ENCODE results near the gene FOXR2.

Gene FOXR2

GRCh38 chrX:55640854-55641253 lies 17.7 kb downstream of the FOXR2 start:
- Histone ChIP-seq H3K27me3 (ENCODE audit: control insufficient read depth, low read length) (no peaks in the 10 kb centered on the region), H3F3A (ENCODE audit: control insufficient read depth, insufficient read depth) (no peaks in the 10 kb centered on the region), H3K27ac (ENCODE audit: low read depth, low read length) (no peak overlapping the region), H3K36me3 (ENCODE audit: control insufficient read depth, low read length) (no peaks in the 10 kb centered on the region), H4K20me1 (ENCODE audit: control insufficient read depth, insufficient read depth, low read depth, low read length) (no peaks in the 10 kb centered on the region), H3K4me3 (ENCODE audit: low read length) (no peak overlapping the region), H3K79me2 (ENCODE audit: control insufficient read depth, low read length) (no peaks in the 10 kb centered on the region), H3K9me2 (replicated peaks; ENCODE audit: control insufficient read depth, low read length) (no peaks in the 10 kb centered on the region), H3K9me3 (ENCODE audit: control insufficient read depth, insufficient read depth, low read length) (no peaks in the 10 kb centered on the region), H3K4me1 (ENCODE audit: control insufficient read depth, low read length) (no peaks in the 10 kb centered on the region), H3K4me2 (ENCODE audit: low read length) (no peak overlapping the region)
- TF ChIP-seq CTCF (IDR thresholded peaks at IDR 0.05; ENCODE audit: low read depth, low read length, poor library complexity, severe bottlenecking) (no peak), EZH2phosphoT487 (IDR thresholded peaks at IDR 0.05; ENCODE audit: borderline replicate concordance, low read length) (no peak)

GRCh38 chrX:55648434-55648833 lies 25.2 kb downstream of the FOXR2 start:
- peaks cover 14% of the 10 kb centered on the region for H3K4me1 ChIP-seq (ENCODE audit: control insufficient read depth, low read length)
- H3K9me2 ChIP-seq (replicated peaks; ENCODE audit: control insufficient read depth, low read length) = no peaks in the 10 kb centered on the region
- no peaks in the 10 kb centered on the region for H3K27me3 ChIP-seq (ENCODE audit: control insufficient read depth, low read length)
- no peak overlapping the region for H3K4me2 ChIP-seq (ENCODE audit: low read length)
- no peaks in the 10 kb centered on the region for H4K20me1 ChIP-seq (ENCODE audit: control insufficient read depth, insufficient read depth, low read depth, low read length)
- H3K27ac ChIP-seq (ENCODE audit: low read depth, low read length) = no peak overlapping the region
- H3K36me3 ChIP-seq (ENCODE audit: control insufficient read depth, low read length) = no peaks in the 10 kb centered on the region
- H3F3A ChIP-seq (ENCODE audit: control insufficient read depth, insufficient read depth) = no peaks in the 10 kb centered on the region
- H3K4me3 ChIP-seq (ENCODE audit: low read length) = no peak overlapping the region
- H3K9me3 ChIP-seq (ENCODE audit: control insufficient read depth, insufficient read depth, low read length) = no peaks in the 10 kb centered on the region
- H3K79me2 ChIP-seq (ENCODE audit: control insufficient read depth, low read length) = no peaks in the 10 kb centered on the region
- TF ChIP-seq EZH2phosphoT487 (IDR thresholded peaks at IDR 0.05; ENCODE audit: borderline replicate concordance, low read length) (no peak), CTCF (IDR thresholded peaks at IDR 0.05; ENCODE audit: low read depth, low read length, poor library complexity, severe bottlenecking) (no peak)

- Histone ChIP-seq H3K4me2 (ENCODE audit: low read length) (no peak overlapping the region), H3K79me2 (ENCODE audit: control insufficient read depth, low read length) (no peaks in the 10 kb centered on the region), H3K27ac (ENCODE audit: low read depth, low read length) (no peak overlapping the region), H4K20me1 (ENCODE audit: control insufficient read depth, insufficient read depth, low read depth, low read length) (no peaks in the 10 kb centered on the region), H3K9me3 (ENCODE audit: control insufficient read depth, insufficient read depth, low read length) (no peaks in the 10 kb centered on the region), H3K4me3 (ENCODE audit: low read length) (no peak overlapping the region), H3F3A (ENCODE audit: control insufficient read depth, insufficient read depth) (no peaks in the 10 kb centered on the region), H3K9me2 (replicated peaks; ENCODE audit: control insufficient read depth, low read length) (no peaks in the 10 kb centered on the region), H3K27me3 (ENCODE audit: control insufficient read depth, low read length) (no peaks in the 10 kb centered on the region), H3K4me1 (ENCODE audit: control insufficient read depth, low read length) (no peaks in the 10 kb centered on the region), H3K36me3 (ENCODE audit: control insufficient read depth, low read length) (no peaks in the 10 kb centered on the region)
- TF ChIP-seq EZH2phosphoT487 (IDR thresholded peaks at IDR 0.05; ENCODE audit: borderline replicate concordance, low read length) (no peak), CTCF (IDR thresholded peaks at IDR 0.05; ENCODE audit: low read depth, low read length, poor library complexity, severe bottlenecking) (no peak)
Measured at GRCh38 chrX:55659931-55660330, 36.7 kb downstream of the FOXR2 start.

DNA sequence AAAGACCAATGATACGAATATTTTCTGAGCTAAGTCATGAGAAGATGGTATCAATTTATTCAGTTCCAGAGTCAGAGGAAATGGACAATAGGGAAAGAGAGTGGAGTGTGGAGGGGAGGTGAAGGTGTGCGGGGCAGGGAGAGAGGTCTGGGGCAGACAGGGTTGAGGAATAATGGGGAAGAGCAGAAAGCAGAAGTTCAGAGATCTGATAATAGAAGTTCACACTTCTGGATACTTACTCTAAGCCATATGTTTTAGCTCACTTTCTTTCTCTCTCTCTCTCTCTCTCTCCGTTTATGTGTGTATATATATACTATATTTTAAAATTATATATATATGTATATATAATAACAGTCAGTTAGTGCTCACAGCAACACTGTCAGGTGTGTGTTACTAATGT lies 40.4 kb downstream of the FOXR2 start:
- Histone ChIP-seq H3K9me2 (replicated peaks; ENCODE audit: control insufficient read depth, low read length) (no peaks in the 10 kb centered on the region), H3K27ac (ENCODE audit: low read depth, low read length) (no peak overlapping the region), H3K27me3 (ENCODE audit: control insufficient read depth, low read length) (no peaks in the 10 kb centered on the region), H3F3A (ENCODE audit: control insufficient read depth, insufficient read depth) (no peaks in the 10 kb centered on the region), H3K4me2 (ENCODE audit: low read length) (no peak overlapping the region), H3K4me1 (ENCODE audit: control insufficient read depth, low read length) (no peaks in the 10 kb centered on the region), H3K36me3 (ENCODE audit: control insufficient read depth, low read length) (no peaks in the 10 kb centered on the region), H3K9me3 (ENCODE audit: control insufficient read depth, insufficient read depth, low read length) (no peaks in the 10 kb centered on the region), H3K4me3 (ENCODE audit: low read length) (no peak overlapping the region), H3K79me2 (ENCODE audit: control insufficient read depth, low read length) (no peaks in the 10 kb centered on the region), H4K20me1 (ENCODE audit: control insufficient read depth, insufficient read depth, low read depth, low read length) (no peaks in the 10 kb centered on the region)
- TF ChIP-seq EZH2phosphoT487 (IDR thresholded peaks at IDR 0.05; ENCODE audit: borderline replicate concordance, low read length) (no peak), CTCF (IDR thresholded peaks at IDR 0.05; ENCODE audit: low read depth, low read length, poor library complexity, severe bottlenecking) (no peak)

Data from DOHH2 (cell line).